Uterus (tissue), 4 donors: ENCODE data around the gene RARA. TPM values are rescaled to one million over a fixed set of nuclear protein-coding genes. Genes with fewer than 3 reads are reported as not detected.
"Not testable (repeated sequence)": the region's sequence is repeated elsewhere in the genome, so short reads cannot be mapped to it uniquely, and the experiment has no call there.

Experiments
- DNase-seq, 2 donors: peaks; one replicate each; pipeline ENCODE4 v3.0.0-alpha.2; 2019 to 2020
- H3K27ac ChIP-seq, 2 donors: fragments of 200-600 bp; sonication (generic); 1 replicate in 1 of 2; 2 replicates in 1 of 2; pipeline ENCODE4 v1.5.1; 2016 to 2018
- H3K27me3 ChIP-seq, 2 donors: fragments of 200-600 bp; sonication (generic); one replicate each; pipeline ENCODE4 v1.5.1; 2018 to 2019; ENCODE audit warnings: control low read depth in 1 of 2
- H3K36me3 ChIP-seq, 2 donors: fragments of 200-600 bp; sonication (generic); one replicate each; pipeline ENCODE4 v1.5.1; 2019; ENCODE audit warnings: control low read depth in 1 of 2
- H3K4me1 ChIP-seq, 2 donors: fragments of 200-600 bp; sonication (generic); one replicate each; pipeline ENCODE4 v1.5.1; 2018 to 2019; ENCODE audit warnings: control low read depth in 1 of 2
- H3K4me3 ChIP-seq, 2 donors: fragments of 200-600 bp; sonication (generic); 1 replicate in 1 of 2; 2 replicates in 1 of 2; pipeline ENCODE4 v1.5.1; 2018 to 2019; ENCODE audit warnings: mild to moderate bottlenecking in 1 of 2
- H3K9me3 ChIP-seq, 2 donors: fragments of 200-600 bp; sonication (generic); one replicate each; pipeline ENCODE4 v1.5.1; 2019; ENCODE audit warnings: control low read depth in 1 of 2
- CTCF ChIP-seq, 4 experiments: fragments of 200-600 bp in 2 of 4; fragments of 450-650 bp in 2 of 4; sonication (generic) in 2 of 4; IDR thresholded peaks; one replicate each; pipeline ENCODE4 v1.5.1; 2016 to 2019; ENCODE audit warnings: antibody characterized with exemption in 4 of 4, mild to moderate bottlenecking in 2 of 4, moderate library complexity in 1 of 4
- POLR2A ChIP-seq, 2 donors: fragments of 450-650 bp; IDR thresholded peaks; one replicate each; pipeline ENCODE4 v1.6.1; 2016; ENCODE audit warnings: antibody characterized with exemption in 2 of 2, mild to moderate bottlenecking in 1 of 2, moderate library complexity in 1 of 2
- intact Hi-C: fragments of 100-400 bp; cut with DNase I; formaldehyde crosslinking; loops from one replicate; pipeline ENCODE4 v1.15.1; 2023; ENCODE audit warnings: low total_unique reads
- total RNA-seq, 4 donors: library from RNA; depleted of rRNA in 3 of 4; stranded (reverse); fragments of >200 nt in 3 of 4; gene quantifications; one replicate each; pipeline versions ENCODE4 v1.1.0 to v1.2.4, GENCODE V29; 2014 to 2023
- donor health status: DM: yes; HTN: yes; CAD: no.

RARA gene
- total RNA-seq, 4 donors from 2014 or later: 18.9 to 80.5 (median 46.3) TPM

DNA sequence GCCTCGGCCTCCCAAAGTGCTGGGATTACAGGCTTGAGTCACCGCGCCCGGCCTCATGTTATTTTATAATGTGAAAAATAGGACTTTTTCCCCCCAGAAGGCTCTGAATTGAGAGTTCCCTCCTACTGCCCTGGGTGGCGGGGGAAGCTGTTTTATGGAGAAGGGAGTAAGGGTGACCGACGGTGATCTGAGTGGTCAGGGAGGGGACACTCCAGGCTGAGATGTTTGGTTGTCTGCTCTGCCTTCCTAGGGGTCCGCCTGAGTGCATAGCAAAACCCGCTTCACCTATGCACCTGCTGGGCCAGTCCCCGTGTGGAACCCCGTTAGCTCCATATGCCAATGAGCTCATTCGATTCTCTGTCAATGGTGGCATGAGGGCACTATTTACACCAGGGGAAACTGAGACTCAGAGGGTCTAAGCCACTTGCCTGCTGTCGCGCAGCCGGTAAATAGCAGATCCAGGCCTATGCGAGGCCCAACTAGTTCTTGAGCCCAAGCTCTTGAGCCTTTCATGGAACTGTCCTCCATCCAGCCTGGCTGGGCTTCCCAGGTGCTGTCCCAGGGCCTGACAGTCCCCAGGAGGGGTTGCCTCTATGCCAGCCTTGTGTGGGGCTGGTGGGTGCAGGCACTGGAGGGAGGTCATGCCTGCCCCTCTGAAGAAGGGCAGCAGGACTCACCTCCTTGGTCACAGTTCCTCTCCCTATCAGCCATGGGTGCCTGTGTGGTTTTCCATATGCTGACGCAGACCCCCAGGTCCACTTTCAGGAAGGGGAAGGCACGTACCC, 57.3 kb downstream of the RARA start:
- H3K4me3 ChIP-seq: no peak overlapping the region
- H3K9me3 ChIP-seq: no peaks in the 10 kb centered on the region
- H3K27ac ChIP-seq: no peak overlapping the region
- H3K36me3 ChIP-seq: no peaks in the 10 kb centered on the region
- intact Hi-C loops: no loop called here
- DNase-seq: no peak
- TF ChIP-seq POLR2A (IDR thresholded peaks at IDR 0.05): no peak
- TF ChIP-seq CTCF (IDR thresholded peaks at IDR 0.05): no peak
- H3K4me1 ChIP-seq: no peaks in the 10 kb centered on the region
- H3K27me3 ChIP-seq: no peaks in the 10 kb centered on the region

DNA sequence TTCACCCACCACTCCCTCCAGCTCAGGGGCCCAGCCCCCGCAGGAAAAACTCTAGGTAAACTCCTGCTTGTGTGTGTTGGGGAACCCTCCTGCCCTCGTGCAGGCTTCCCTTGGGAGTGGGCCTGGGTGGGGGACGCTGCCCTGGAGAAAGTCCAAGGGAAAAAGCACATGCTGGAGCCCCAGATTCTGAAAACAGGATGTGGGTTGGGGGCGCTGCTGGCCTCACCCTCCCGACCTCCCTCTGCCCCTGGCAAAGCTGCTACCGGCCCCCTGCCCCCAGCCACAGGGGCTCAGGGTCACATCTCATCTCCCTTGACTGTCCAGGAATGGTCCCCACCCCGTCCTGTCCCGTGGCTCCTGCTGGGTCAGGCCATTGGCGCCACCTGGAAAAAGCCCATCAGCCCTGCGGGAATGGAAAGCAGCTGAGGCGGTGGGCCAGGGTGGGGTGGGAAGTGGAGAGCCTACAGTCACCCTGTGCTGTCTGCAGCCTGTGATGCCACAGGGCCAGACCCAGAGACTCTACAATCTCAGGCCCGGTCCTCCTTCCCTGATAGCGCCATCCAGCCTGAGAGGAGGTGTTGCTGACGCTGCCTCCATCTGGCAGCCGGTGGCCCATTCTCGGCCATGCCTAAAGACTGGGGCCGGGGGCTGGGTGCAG, 58.0 kb downstream of the RARA start:
- no peak for TF ChIP-seq POLR2A (IDR thresholded peaks at IDR 0.05)
- TF ChIP-seq CTCF (IDR thresholded peaks at IDR 0.05): no peak
- H3K4me3 ChIP-seq: no peak overlapping the region
- H3K36me3 ChIP-seq: no peaks in the 10 kb centered on the region
- H3K27ac ChIP-seq: no peak overlapping the region
- intact Hi-C loops: no loop called here
- no peaks in the 10 kb centered on the region for H3K27me3 ChIP-seq
- DNase-seq: no peak
- no peaks in the 10 kb centered on the region for H3K4me1 ChIP-seq
- H3K9me3 ChIP-seq: no peaks in the 10 kb centered on the region

DNA sequence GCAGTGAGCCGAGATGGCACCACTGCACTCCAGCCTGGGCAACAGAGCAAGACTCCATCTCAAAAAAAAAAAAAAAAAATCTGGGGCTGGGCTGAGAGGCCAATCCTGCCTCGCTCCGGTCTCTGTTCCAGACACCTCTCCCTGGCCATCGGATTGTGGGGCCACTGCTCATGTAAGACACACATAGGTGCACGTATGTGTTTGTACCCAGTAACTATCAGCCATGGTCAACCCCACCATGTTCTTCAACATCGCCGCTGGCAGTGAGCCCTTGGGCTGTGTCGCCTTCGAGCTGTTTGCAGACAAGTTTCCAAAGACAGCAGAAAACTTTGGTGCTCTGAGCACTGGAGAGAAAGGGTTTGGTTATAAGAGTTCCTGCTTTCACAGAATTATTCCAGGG, 58.7 kb downstream of the RARA start:
- H3K27ac ChIP-seq, H3K4me3 ChIP-seq, DNase-seq, H3K9me3 ChIP-seq, H3K27me3 ChIP-seq, H3K36me3 ChIP-seq, intact Hi-C loops, H3K4me1 ChIP-seq: not testable (repeated sequence)

GRCh38 chr17:40369923-40370322, 60.9 kb downstream of the RARA start:
- Histone ChIP-seq H3K4me3 (no peak overlapping the region), H3K27me3 (no peaks in the 10 kb centered on the region), H3K36me3 (no peaks in the 10 kb centered on the region), H3K9me3 (no peaks in the 10 kb centered on the region), H3K27ac (no peak overlapping the region), H3K4me1 (no peaks in the 10 kb centered on the region)
- DNase-seq: no peak
- TF ChIP-seq CTCF (IDR thresholded peaks at IDR 0.05) (no peak), POLR2A (IDR thresholded peaks at IDR 0.05) (no peak)
- intact Hi-C loops: no loop called here

DNA sequence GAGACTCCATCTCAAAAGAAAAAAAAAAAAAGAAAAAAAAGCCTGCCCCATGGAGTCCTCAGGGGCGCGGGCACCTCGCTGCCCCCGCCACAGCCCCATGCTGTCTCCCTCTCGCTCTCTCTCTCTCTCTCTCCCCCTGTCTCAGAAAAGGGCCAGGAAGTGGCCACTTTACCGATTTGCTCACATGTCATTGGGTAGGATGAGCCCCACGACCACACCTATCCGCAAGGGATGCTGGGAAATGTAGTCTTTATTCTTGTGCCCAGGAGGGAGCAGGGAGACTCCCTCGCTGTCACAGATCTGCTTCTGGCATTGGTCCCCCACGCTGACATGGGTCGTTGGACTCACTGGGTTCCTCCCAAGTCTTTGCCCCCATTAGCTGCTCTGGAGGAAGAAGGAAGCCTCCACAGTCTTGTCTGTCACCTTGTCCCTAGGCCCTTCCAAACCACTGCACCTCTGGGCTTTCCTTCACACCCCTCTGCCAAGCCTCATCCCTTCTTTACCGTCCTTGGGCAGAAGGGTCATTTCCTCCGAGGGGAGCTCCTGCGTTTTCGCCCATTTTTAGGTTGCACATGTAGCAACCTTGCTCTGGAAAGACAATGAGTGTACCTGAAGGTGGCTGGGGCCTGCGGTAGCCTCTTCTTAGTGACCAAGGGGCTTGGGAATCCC, 62.4 kb downstream of the RARA start:
- Histone ChIP-seq H3K27me3 (no peaks in the 10 kb centered on the region), H3K27ac (no peak overlapping the region), H3K4me3 (no peak overlapping the region), H3K4me1 (no peaks in the 10 kb centered on the region), H3K9me3 (no peaks in the 10 kb centered on the region), H3K36me3 (no peaks in the 10 kb centered on the region)
- no peak for DNase-seq
- no peak for TF ChIP-seq POLR2A (IDR thresholded peaks at IDR 0.05)
- no peak for TF ChIP-seq CTCF (IDR thresholded peaks at IDR 0.05)
- intact Hi-C loops: no loop called here
